ENCODE measurements around the gene ZCWPW2.

The ZCWPW2 gene

GRCh38 chr3:28348629-28349468, at the start of gene ZCWPW2, which contains the start of gene AZI2:
ZCWPW2 (plus strand) TSS chr3:28348721; CDS start chr3:28413069, 64,348 bp downstream.
AZI2 (minus strand) TSS chr3:28348824; CDS start chr3:28340617, 8,207 bp downstream.
- H3K4me3 ChIP-seq (replicated peaks; ENCODE audit: low read depth, low read length): peak within 1 kb of the TSS; percentile 78
- TF ChIP-seq CTCF (IDR thresholded peaks at IDR 0.05; ENCODE audit: insufficient read depth, low read length, poor library complexity, severe bottlenecking): peak; percentile 33
- H3K36me3 ChIP-seq (ENCODE audit: control insufficient read depth, insufficient read depth, low read length): no peaks in the 10 kb centered on the region; the same call in 1 of the 2 replicates
- H3K27me3 ChIP-seq (replicated peaks; ENCODE audit: control insufficient read depth, insufficient read depth, low read length): no peaks in the 10 kb centered on the region
- DNase-seq (ENCODE audit: extremely low read depth, insufficient read length): peak; percentile 98

- no peak for DNase-seq (ENCODE audit: extremely low read depth, insufficient read length)
- Histone ChIP-seq H3K4me3 (replicated peaks; ENCODE audit: low read depth, low read length) (no peak overlapping the region), H3K27me3 (replicated peaks; ENCODE audit: control insufficient read depth, insufficient read depth, low read length) (no peaks in the 10 kb centered on the region), H3K36me3 (ENCODE audit: control insufficient read depth, insufficient read depth, low read length) (no peaks in the 10 kb centered on the region)
- no peak for TF ChIP-seq CTCF (IDR thresholded peaks at IDR 0.05; ENCODE audit: insufficient read depth, low read length, poor library complexity, severe bottlenecking)
These were observed 48.8 kb upstream of the ZCWPW2 start for GRCh38 chr3:28299705-28300104.

- no peak for TF ChIP-seq CTCF (IDR thresholded peaks at IDR 0.05; ENCODE audit: insufficient read depth, low read length, poor library complexity, severe bottlenecking)
- H3K4me3 ChIP-seq (replicated peaks; ENCODE audit: low read depth, low read length): no peak overlapping the region
- no peaks in the 10 kb centered on the region for H3K36me3 ChIP-seq (ENCODE audit: control insufficient read depth, insufficient read depth, low read length)
- H3K27me3 ChIP-seq (replicated peaks; ENCODE audit: control insufficient read depth, insufficient read depth, low read length): no peaks in the 10 kb centered on the region
- no peak for DNase-seq (ENCODE audit: extremely low read depth, insufficient read length)
These were observed 48.1 kb upstream of the ZCWPW2 start for GRCh38 chr3:28300345-28300962.

- no peak for TF ChIP-seq CTCF (IDR thresholded peaks at IDR 0.05; ENCODE audit: insufficient read depth, low read length, poor library complexity, severe bottlenecking)
These were observed 46.8 kb upstream of the ZCWPW2 start for GRCh38 chr3:28301688-28302087.

GRCh38 chr3:28308196-28308595, 40.3 kb upstream of the ZCWPW2 start:
- Histone ChIP-seq H3K27me3 (replicated peaks; ENCODE audit: control insufficient read depth, insufficient read depth, low read length) (no peaks in the 10 kb centered on the region), H3K36me3 (ENCODE audit: control insufficient read depth, insufficient read depth, low read length) (no peaks in the 10 kb centered on the region), H3K4me3 (replicated peaks; ENCODE audit: low read depth, low read length) (no peak overlapping the region)
- no peak for DNase-seq (ENCODE audit: extremely low read depth, insufficient read length)
- TF ChIP-seq CTCF (IDR thresholded peaks at IDR 0.05; ENCODE audit: insufficient read depth, low read length, poor library complexity, severe bottlenecking): no peak

More at GRCh38 chr3:28301688-28302087, 46.8 kb upstream of the ZCWPW2 start:
- H3K4me3 ChIP-seq (replicated peaks; ENCODE audit: low read depth, low read length): no peak overlapping the region
- no peak for DNase-seq (ENCODE audit: extremely low read depth, insufficient read length)
- no peaks in the 10 kb centered on the region for H3K27me3 ChIP-seq (replicated peaks; ENCODE audit: control insufficient read depth, insufficient read depth, low read length)
- no peaks in the 10 kb centered on the region for H3K36me3 ChIP-seq (ENCODE audit: control insufficient read depth, insufficient read depth, low read length)

All from GM06990 (cell line).